Left lobe of liver (tissue), 2 donors: ENCODE data around the gene TAS1R1. TPM values are rescaled to one million over a fixed set of nuclear protein-coding genes. Genes with fewer than 3 reads are reported as not detected.

Source experiments
- ATAC-seq: fragments of 200-7000 bp; cut with Tn5 transposase; one replicate; pipeline ENCODE4 v1.9.1; 2020; ENCODE audit warnings: mild to moderate bottlenecking, moderate library complexity
- DNase-seq: peaks from one replicate; pipeline ENCODE4 v3.0.0-alpha.2; 2020; ENCODE audit warnings: low spot score
- total RNA-seq: library from RNA; stranded (reverse); gene quantifications from one replicate; pipeline ENCODE4 v1.2.1, GENCODE V29; 2021
- donor health status: DM: no; HTN: no; CAD: no; lungs with moderate emphysema.
- donor health status: DM: no; HTN: yes; CAD: no.

The TAS1R1 gene
- total RNA-seq, 1 donor from 2014 or later = 0.05 TPM

GRCh38 chr1:6601923-6602668 is 47.0 kb downstream of the TAS1R1 start:
- DNase-seq (peak; percentile 82), ATAC-seq (peak; percentile 47)

DNA sequence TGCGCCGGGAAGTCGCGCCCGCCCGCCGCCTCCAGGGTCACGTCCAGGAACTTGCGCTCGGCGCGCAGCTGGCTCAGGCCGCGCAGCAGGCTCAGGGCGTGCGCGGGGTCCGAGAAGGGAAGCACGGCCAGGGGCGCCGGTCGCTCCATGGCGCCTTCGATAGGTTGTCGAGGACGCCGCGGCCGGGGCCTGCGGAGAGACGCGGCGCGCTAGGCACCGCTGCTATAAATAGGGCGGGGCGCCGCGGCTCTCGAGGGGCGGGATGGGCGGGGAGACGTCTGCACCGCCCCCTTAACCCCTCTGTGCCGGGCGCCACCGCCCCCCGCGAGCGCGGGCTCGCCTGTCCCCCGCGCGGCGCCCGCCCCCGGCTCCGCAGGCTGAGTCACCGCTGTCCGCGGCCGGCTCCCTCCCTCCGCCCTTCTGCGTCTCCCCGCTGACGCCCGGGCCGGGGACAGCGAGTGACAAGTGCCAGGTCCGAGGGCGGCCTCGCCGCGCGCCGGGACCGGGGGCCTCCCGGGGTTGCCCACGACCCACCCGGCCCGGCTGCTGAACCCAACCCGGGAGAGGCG is 47.6 kb downstream of the TAS1R1 start, which contains the start of gene KLHL21:
Gene KLHL21, minus strand, starts transcription at position 201 of the 569 bp plus-strand sequence. Its CDS starts 52 bp downstream, at position 149.
- DNase-seq (peak; percentile 87), ATAC-seq (peak; percentile 73)

GRCh38 chr1:6603238-6603914 is 48.3 kb downstream of the TAS1R1 start:
- ATAC-seq (peak; percentile 18), DNase-seq (peak; percentile 59)

- ATAC-seq (peak; percentile 32), DNase-seq (peak; percentile 88)
Observed at GRCh38 chr1:6603915-6604558, 48.9 kb downstream of the TAS1R1 start.

DNA sequence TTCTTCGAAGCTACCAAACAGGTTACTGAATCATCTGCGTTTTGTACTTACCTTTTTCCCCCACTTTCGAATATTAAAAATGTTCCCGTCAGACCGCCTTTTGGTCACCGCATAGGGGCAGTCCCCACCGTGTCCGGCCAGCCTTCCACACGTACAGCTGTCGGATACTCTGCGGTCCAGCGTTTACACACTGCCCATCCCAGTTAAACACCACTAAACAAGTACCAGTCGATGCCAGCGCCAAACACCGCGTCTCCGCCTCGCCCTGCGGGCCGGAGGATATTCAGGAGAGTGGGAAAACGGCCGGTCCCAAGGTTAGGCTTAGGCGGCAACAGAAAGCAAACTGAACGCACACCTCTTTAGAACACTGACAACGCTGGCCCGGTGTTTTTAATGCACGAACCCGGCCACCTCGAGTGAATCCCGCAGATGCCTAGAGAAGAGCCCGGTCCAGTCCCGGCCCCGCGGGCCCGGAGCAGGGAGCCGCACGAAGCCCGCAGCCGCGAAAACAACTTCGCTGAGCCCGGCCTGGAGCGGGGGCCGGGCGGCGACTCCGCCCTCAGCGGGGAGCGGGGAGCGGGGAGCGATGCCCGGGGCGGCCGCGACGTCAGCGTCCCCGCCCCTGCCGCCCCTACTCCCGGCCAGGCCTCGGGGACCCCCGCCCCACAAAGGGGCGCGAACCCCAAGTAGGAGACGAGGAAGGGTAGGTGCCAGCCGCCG is 57.7 kb downstream of the TAS1R1 start:
- peak; percentile 66 for DNase-seq
- peak; percentile 66 for ATAC-seq

- peak; percentile 92 for ATAC-seq
Observed at GRCh38 chr1:6613361-6614018, 58.4 kb downstream of the TAS1R1 start, which contains the start of gene PHF13. TSS of gene PHF13 (plus strand) at chr1:6613731. CDS start at chr1:6614067, 336 bp downstream.

GRCh38 chr1:6614019-6614928 is 59.2 kb downstream of the TAS1R1 start:
- DNase-seq = peak; percentile 69
- ATAC-seq = peak; percentile 8

More at GRCh38 chr1:6613361-6614018, 58.4 kb downstream of the TAS1R1 start, which contains the start of gene PHF13:
- DNase-seq = peak; percentile 100

DNA sequence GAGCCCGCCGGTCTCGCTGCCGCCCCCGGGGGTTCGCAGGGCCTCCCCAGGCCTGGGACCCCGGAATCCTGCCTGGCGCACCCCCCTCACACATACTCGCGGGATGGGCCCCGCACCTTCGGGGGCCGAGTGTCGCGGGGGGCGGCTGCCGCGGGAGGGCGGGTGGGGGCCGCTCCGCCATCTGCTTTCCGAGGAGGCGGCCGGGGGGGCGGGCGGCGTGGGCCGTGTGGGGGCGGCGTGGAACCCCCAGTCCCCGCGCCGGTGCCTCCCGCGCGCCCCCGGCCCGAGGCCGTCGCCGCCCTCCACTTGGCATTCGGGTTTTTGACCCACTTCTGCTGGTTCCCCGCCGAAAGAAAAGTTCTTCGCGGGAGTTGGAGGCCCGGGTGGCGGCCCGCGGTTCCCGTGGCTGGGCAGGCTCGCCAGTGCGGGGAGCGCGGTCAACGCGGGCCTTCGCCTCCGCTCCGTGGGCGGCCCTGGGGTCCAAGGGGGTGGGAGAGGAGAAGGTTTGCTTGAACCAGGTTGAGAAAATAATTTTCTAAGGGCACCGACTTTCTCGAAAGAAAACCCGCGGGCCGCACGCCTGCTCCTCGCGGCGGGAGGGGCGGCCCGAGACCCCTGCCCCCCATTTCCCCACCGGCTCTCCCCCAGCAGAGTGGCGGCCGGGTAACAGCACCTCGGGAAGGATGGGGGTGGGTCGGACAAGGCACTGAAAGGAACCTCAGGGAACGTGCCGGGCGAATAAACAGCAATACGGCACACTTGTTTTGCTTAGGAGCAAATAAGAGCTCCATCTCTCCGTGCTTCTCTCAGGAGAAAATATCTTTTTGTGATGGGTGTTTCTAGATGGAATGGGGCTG is 60.0 kb downstream of the TAS1R1 start:
- ATAC-seq (no peak), DNase-seq (no peak)

GRCh38 chr1:6619045-6619444 is 63.9 kb downstream of the TAS1R1 start:
- no peak for DNase-seq
- no peak for ATAC-seq

DNA sequence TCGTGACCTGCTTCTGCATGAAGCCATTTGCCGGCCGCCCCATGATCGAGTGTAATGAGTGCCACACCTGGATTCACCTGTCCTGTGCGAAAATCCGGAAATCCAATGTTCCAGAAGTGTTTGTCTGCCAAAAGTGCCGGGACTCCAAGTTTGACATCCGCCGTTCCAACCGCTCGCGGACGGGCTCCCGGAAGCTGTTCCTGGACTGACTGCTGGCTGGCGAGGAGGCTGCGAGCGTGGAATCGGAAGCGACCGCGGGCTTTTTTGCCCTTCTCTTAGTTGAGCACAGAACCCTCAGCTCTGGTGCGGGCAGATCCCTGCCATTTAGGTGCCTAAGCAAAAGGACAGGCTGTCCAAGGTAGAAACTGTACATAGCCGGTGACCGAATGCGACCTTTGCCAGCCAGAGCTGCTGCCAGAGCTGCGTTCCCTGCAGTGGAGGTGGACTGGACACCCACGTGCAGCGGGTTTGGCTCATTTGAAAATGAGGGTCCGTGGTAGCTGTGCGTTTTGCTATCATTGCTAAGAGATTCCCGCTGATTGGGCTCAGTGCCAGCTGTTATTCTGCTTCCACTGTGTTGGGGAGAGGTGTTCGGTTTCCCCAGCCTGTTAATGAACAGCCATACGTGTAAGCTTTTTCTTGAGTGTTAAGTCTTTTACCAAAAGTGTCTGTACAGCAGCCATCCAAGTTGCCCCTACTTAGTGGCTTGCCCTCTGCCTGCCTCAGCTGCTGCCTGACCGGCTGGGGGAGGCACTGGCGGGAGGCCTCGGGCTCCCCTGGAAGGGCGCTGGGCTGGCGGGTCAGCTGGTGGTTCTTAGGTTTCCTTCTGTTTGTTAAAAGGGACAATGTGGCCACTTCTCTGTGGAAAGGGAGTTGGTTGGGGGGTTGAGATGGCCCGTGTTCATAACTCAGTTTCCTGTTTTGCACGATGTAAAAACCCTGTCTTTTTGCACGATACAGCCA is 66.6 kb downstream of the TAS1R1 start:
- ATAC-seq (peak; percentile 67), DNase-seq (peak; percentile 79)

GRCh38 chr1:6622396-6623152 is 67.5 kb downstream of the TAS1R1 start:
- no peak for DNase-seq
- ATAC-seq = peak; percentile 20

GRCh38 chr1:6623269-6623965 is 68.3 kb downstream of the TAS1R1 start:
- DNase-seq (peak; percentile 75), ATAC-seq (peak; percentile 10)

DNA sequence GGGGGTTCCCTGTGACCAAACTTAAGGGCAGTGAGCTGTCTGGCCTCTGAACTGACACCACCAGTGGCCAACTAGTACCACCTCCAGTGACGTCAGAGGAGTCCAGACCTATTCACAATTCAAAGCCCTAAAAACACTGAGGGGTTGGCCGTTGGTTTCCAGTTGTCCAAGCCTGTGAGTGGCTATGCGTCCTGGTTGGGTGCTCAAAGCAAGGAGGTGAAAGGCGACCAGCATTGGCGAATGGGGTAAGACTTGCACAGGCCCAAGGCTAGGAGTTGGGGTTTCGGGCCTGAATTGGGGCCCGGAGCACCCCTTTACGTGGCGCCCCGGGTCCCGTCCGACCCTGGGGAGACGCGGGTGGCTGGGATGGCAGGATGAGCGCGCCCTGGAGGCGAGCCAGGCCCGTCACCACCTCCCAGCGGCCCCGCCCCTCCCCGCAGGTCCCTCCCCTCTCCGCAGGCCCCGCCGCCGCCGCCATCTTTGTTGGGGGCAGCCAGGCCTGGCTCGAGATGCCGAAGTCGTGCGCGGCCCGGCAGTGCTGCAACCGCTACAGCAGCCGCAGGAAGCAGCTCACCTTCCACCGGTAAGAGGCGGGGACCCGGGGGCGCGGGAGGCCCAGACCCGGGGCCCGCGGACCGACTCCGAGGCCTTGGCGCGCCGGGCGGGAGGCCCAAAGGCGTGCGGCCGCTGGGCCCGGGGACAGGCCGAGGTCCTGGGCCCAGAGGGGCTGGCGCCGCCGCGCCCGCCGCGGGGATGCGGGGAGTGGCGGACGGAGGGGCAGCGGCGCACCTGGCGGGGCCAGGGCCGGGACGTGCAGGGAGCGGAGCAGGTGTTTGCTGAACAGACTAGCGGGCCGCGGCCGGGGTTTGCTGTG is 69.8 kb downstream of the TAS1R1 start, which contains the start of gene THAP3:
Gene THAP3, plus strand, starts transcription at position 159 of the 874 bp plus-strand sequence. Its CDS starts 351 bp downstream, at position 510.
- peak; percentile 90 for DNase-seq
- peak; percentile 84 for ATAC-seq

DNA sequence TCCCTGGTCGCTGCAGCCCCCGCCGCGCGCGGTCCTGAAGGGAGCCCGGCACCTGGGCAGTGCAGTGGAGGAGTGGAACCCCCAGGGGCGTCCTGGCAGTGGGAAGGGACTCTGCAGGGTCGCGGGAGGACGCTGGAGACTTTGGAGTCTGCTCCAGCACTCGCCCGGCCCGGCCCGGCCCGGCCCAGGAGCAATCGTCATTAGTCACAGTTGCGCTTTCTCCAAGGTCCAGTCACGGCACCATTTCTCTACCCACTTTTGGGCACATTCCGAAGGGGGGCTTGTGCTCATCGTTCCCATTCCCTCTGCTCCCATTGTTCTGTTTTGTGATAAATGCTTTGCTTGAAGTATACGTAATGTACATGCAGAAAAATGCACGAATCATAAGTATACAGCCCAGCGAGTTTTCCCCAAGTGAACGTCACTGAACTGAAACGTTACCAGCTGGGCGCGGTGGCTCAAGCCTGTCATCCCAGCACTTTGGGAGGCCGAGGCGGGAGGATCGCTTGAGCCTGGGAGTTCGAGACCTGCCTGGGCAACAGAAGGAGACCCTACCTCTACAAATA is 70.6 kb downstream of the TAS1R1 start:
- peak; percentile 4 for ATAC-seq
- DNase-seq = no peak
